Measurements from ENCODE around the gene FAM120C. TPM values are rescaled to one million over a fixed set of nuclear protein-coding genes. Genes with fewer than 3 reads are reported as not detected.
A peak's percentile ranks its signal among the peaks of the same experiment; 100 is the strongest.

The FAM120C gene
- total and polyA plus RNA-seq, 5 donors from 2014 or later = 3.3 to 12.7 (median 5.7) TPM

- no peak overlapping the region for H3K4me3 ChIP-seq (ENCODE audit: low read depth, low read length)
- DNase-seq = no peak
- H3K27ac ChIP-seq (ENCODE audit: insufficient read depth, low read length, poor library complexity, severe bottlenecking) = no peak overlapping the region
- H3K4me1 ChIP-seq (ENCODE audit: control insufficient read depth, insufficient read depth, low read length, poor library complexity, severe bottlenecking) = no peaks in the 10 kb centered on the region
- Mint-ChIP-seq H3K9me3 (peaks cover 0 to 1% (median 0%) of the 10 kb centered on the region in 7 donors), H3K27ac (no peak overlapping the region), H3K4me3 (no peak overlapping the region), H3K27me3 (no peaks in the 10 kb centered on the region), H3K36me3 (peaks cover 3% of the 10 kb centered on the region), H3K4me1 (no peaks in the 10 kb centered on the region)
- no peaks in the 10 kb centered on the region for H3K9me3 ChIP-seq (ENCODE audit: control insufficient read depth in 2 of 2, low read length in 2 of 2)
- no peaks in the 10 kb centered on the region for H3K27me3 ChIP-seq (ENCODE audit: control insufficient read depth, insufficient read depth, low read length)
- H3K36me3 ChIP-seq (ENCODE audit: control insufficient read depth, insufficient read depth, low read length) = no peaks in the 10 kb centered on the region
- ATAC-seq (ENCODE audit: low read depth in 2 of 2) = no peak
Measured at GRCh38 chrX:54093571-54093970, 89.5 kb downstream of the FAM120C start.

GRCh38 chrX:54093159-54093558 is 89.9 kb downstream of the FAM120C start:
- Histone ChIP-seq H3K36me3 (ENCODE audit: control insufficient read depth, insufficient read depth, low read length) (no peaks in the 10 kb centered on the region), H3K27ac (ENCODE audit: insufficient read depth, low read length, poor library complexity, severe bottlenecking) (no peak overlapping the region), H3K4me1 (ENCODE audit: control insufficient read depth, insufficient read depth, low read length, poor library complexity, severe bottlenecking) (no peaks in the 10 kb centered on the region), H3K9me3 (ENCODE audit: control insufficient read depth in 2 of 2, low read length in 2 of 2) (no peaks in the 10 kb centered on the region), H3K27me3 (ENCODE audit: control insufficient read depth, insufficient read depth, low read length) (no peaks in the 10 kb centered on the region), H3K4me3 (ENCODE audit: low read depth, low read length) (no peak overlapping the region)
- H3K27me3 Mint-ChIP-seq = no peaks in the 10 kb centered on the region
- no peak overlapping the region for H3K4me3 Mint-ChIP-seq
- H3K27ac Mint-ChIP-seq = no peak overlapping the region
- DNase-seq (no peak), ATAC-seq (ENCODE audit: low read depth in 2 of 2) (no peak)
- H3K9me3 Mint-ChIP-seq = peaks cover 0 to 1% (median 0%) of the 10 kb centered on the region in 7 donors
- no peaks in the 10 kb centered on the region for H3K4me1 Mint-ChIP-seq
- H3K36me3 Mint-ChIP-seq = peaks cover 3% of the 10 kb centered on the region

GRCh38 chrX:54090880-54091279 is 92.2 kb downstream of the FAM120C start:
- no peak overlapping the region for H3K27ac Mint-ChIP-seq
- DNase-seq (no peak), ATAC-seq (ENCODE audit: low read depth in 2 of 2) (no peak)
- H3K27me3 Mint-ChIP-seq = no peaks in the 10 kb centered on the region
- H3K4me3 ChIP-seq (ENCODE audit: low read depth, low read length) = no peak overlapping the region
- no peaks in the 10 kb centered on the region for H3K4me1 ChIP-seq (ENCODE audit: control insufficient read depth, insufficient read depth, low read length, poor library complexity, severe bottlenecking)
- no peaks in the 10 kb centered on the region for H3K27me3 ChIP-seq (ENCODE audit: control insufficient read depth, insufficient read depth, low read length)
- H3K9me3 ChIP-seq (ENCODE audit: control insufficient read depth in 2 of 2, low read length in 2 of 2) = no peaks in the 10 kb centered on the region
- no peaks in the 10 kb centered on the region for H3K4me1 Mint-ChIP-seq
- H3K9me3 Mint-ChIP-seq = peaks cover 0 to 1% (median 0%) of the 10 kb centered on the region in 7 donors
- no peaks in the 10 kb centered on the region for H3K36me3 ChIP-seq (ENCODE audit: control insufficient read depth, insufficient read depth, low read length)
- H3K27ac ChIP-seq (ENCODE audit: insufficient read depth, low read length, poor library complexity, severe bottlenecking) = no peak overlapping the region
- H3K4me3 Mint-ChIP-seq = peak overlapping the region in 1 of 4 donors; percentile 51
- H3K36me3 Mint-ChIP-seq = peaks cover 3% of the 10 kb centered on the region

- H3K4me3 ChIP-seq (ENCODE audit: low read depth, low read length) = no peak overlapping the region
- ATAC-seq (ENCODE audit: low read depth in 2 of 2) (no peak), DNase-seq (no peak)
- no peaks in the 10 kb centered on the region for H3K27me3 ChIP-seq (ENCODE audit: control insufficient read depth, insufficient read depth, low read length)
- no peaks in the 10 kb centered on the region for H3K9me3 ChIP-seq (ENCODE audit: control insufficient read depth in 2 of 2, low read length in 2 of 2)
- H3K36me3 Mint-ChIP-seq = peaks cover 7% of the 10 kb centered on the region
- H3K36me3 ChIP-seq (ENCODE audit: control insufficient read depth, insufficient read depth, low read length) = peaks cover 4% of the 10 kb centered on the region
- no peak overlapping the region for H3K4me3 Mint-ChIP-seq
- H3K27me3 Mint-ChIP-seq = no peaks in the 10 kb centered on the region
- no peak overlapping the region for H3K27ac ChIP-seq (ENCODE audit: insufficient read depth, low read length, poor library complexity, severe bottlenecking)
- no peak overlapping the region for H3K27ac Mint-ChIP-seq
- H3K4me1 ChIP-seq (ENCODE audit: control insufficient read depth, insufficient read depth, low read length, poor library complexity, severe bottlenecking) = no peaks in the 10 kb centered on the region
- H3K9me3 Mint-ChIP-seq = no peaks in the 10 kb centered on the region
- no peaks in the 10 kb centered on the region for H3K4me1 Mint-ChIP-seq
Measured at GRCh38 chrX:54089191-54089590, 93.9 kb downstream of the FAM120C start.

GRCh38 chrX:54087661-54088060 is 95.4 kb downstream of the FAM120C start:
- H3K4me3 ChIP-seq (ENCODE audit: low read depth, low read length) = no peak overlapping the region
- no peaks in the 10 kb centered on the region for H3K9me3 Mint-ChIP-seq
- no peak for ATAC-seq (ENCODE audit: low read depth in 2 of 2)
- peaks cover 7% of the 10 kb centered on the region for H3K36me3 Mint-ChIP-seq
- H3K27ac ChIP-seq (ENCODE audit: insufficient read depth, low read length, poor library complexity, severe bottlenecking) = no peak overlapping the region
- H3K4me1 ChIP-seq (ENCODE audit: control insufficient read depth, insufficient read depth, low read length, poor library complexity, severe bottlenecking) = no peaks in the 10 kb centered on the region
- peaks cover 5% of the 10 kb centered on the region for H3K36me3 ChIP-seq (ENCODE audit: control insufficient read depth, insufficient read depth, low read length)
- no peaks in the 10 kb centered on the region for H3K27me3 ChIP-seq (ENCODE audit: control insufficient read depth, insufficient read depth, low read length)
- no peak overlapping the region for H3K27ac Mint-ChIP-seq
- H3K27me3 Mint-ChIP-seq = no peaks in the 10 kb centered on the region
- no peaks in the 10 kb centered on the region for H3K9me3 ChIP-seq (ENCODE audit: control insufficient read depth in 2 of 2, low read length in 2 of 2)
- H3K4me3 Mint-ChIP-seq = no peak overlapping the region
- H3K4me1 Mint-ChIP-seq = no peaks in the 10 kb centered on the region
- DNase-seq = no peak

- Histone ChIP-seq H3K4me3 (ENCODE audit: low read depth, low read length) (no peak overlapping the region), H3K9me3 (ENCODE audit: control insufficient read depth in 2 of 2, low read length in 2 of 2) (no peaks in the 10 kb centered on the region), H3K4me1 (ENCODE audit: control insufficient read depth, insufficient read depth, low read length, poor library complexity, severe bottlenecking) (no peaks in the 10 kb centered on the region), H3K27me3 (ENCODE audit: control insufficient read depth, insufficient read depth, low read length) (no peaks in the 10 kb centered on the region), H3K36me3 (ENCODE audit: control insufficient read depth, insufficient read depth, low read length) (peaks cover 5% of the 10 kb centered on the region), H3K27ac (ENCODE audit: insufficient read depth, low read length, poor library complexity, severe bottlenecking) (no peak overlapping the region)
- H3K27ac Mint-ChIP-seq = no peak overlapping the region
- no peaks in the 10 kb centered on the region for H3K9me3 Mint-ChIP-seq
- H3K36me3 Mint-ChIP-seq = peaks cover 7% of the 10 kb centered on the region
- ATAC-seq (ENCODE audit: low read depth in 2 of 2) (no peak), DNase-seq (no peak)
- no peaks in the 10 kb centered on the region for H3K4me1 Mint-ChIP-seq
- no peaks in the 10 kb centered on the region for H3K27me3 Mint-ChIP-seq
- H3K4me3 Mint-ChIP-seq = no peak overlapping the region
Measured at GRCh38 chrX:54085666-54086065, 97.4 kb downstream of the FAM120C start.

GRCh38 chrX:54076903-54077302 is 106.2 kb downstream of the FAM120C start:
- Histone ChIP-seq H3K4me3 (ENCODE audit: low read depth, low read length) (no peak overlapping the region), H3K9me3 (ENCODE audit: control insufficient read depth in 2 of 2, low read length in 2 of 2) (no peaks in the 10 kb centered on the region), H3K36me3 (ENCODE audit: control insufficient read depth, insufficient read depth, low read length) (no peaks in the 10 kb centered on the region), H3K4me1 (ENCODE audit: control insufficient read depth, insufficient read depth, low read length, poor library complexity, severe bottlenecking) (no peaks in the 10 kb centered on the region), H3K27ac (ENCODE audit: insufficient read depth, low read length, poor library complexity, severe bottlenecking) (no peak overlapping the region), H3K27me3 (ENCODE audit: control insufficient read depth, insufficient read depth, low read length) (no peaks in the 10 kb centered on the region)
- DNase-seq (no peak), ATAC-seq (ENCODE audit: low read depth in 2 of 2) (no peak)
- Mint-ChIP-seq H3K27ac (no peak overlapping the region), H3K9me3 (no peaks in the 10 kb centered on the region), H3K27me3 (no peaks in the 10 kb centered on the region), H3K36me3 (no peaks in the 10 kb centered on the region), H3K4me3 (no peak overlapping the region), H3K4me1 (no peaks in the 10 kb centered on the region)

- H3K27me3 Mint-ChIP-seq = no peaks in the 10 kb centered on the region
- DNase-seq = no peak
- H3K4me1 Mint-ChIP-seq = no peaks in the 10 kb centered on the region
Measured at GRCh38 chrX:54074826-54075225, 108.2 kb downstream of the FAM120C start.

More at GRCh38 chrX:54074826-54075225, 108.2 kb downstream of the FAM120C start:
- no peaks in the 10 kb centered on the region for H3K27me3 ChIP-seq (ENCODE audit: control insufficient read depth, insufficient read depth, low read length)
- no peak overlapping the region for H3K4me3 ChIP-seq (ENCODE audit: low read depth, low read length)
- Mint-ChIP-seq H3K4me3 (no peak overlapping the region), H3K9me3 (no peaks in the 10 kb centered on the region), H3K36me3 (peaks cover 3% of the 10 kb centered on the region), H3K27ac (no peak overlapping the region)
- no peaks in the 10 kb centered on the region for H3K9me3 ChIP-seq (ENCODE audit: control insufficient read depth in 2 of 2, low read length in 2 of 2)
- no peaks in the 10 kb centered on the region for H3K36me3 ChIP-seq (ENCODE audit: control insufficient read depth, insufficient read depth, low read length)
- H3K4me1 ChIP-seq (ENCODE audit: control insufficient read depth, insufficient read depth, low read length, poor library complexity, severe bottlenecking) = no peaks in the 10 kb centered on the region
- no peak overlapping the region for H3K27ac ChIP-seq (ENCODE audit: insufficient read depth, low read length, poor library complexity, severe bottlenecking)
- no peak for ATAC-seq (ENCODE audit: low read depth in 2 of 2)
